ENCODE measurements around the gene ZNF735. TPM values are rescaled to one million over a fixed set of nuclear protein-coding genes. Genes with fewer than 3 reads are reported as not detected.
"Not testable (repeated sequence)": the region's sequence is repeated elsewhere in the genome, so short reads cannot be mapped to it uniquely, and the experiment has no call there.

The ZNF735 gene
- polyA plus RNA-seq (2012; ENCODE audit: low read depth, missing spikeins), result not detected

DNA sequence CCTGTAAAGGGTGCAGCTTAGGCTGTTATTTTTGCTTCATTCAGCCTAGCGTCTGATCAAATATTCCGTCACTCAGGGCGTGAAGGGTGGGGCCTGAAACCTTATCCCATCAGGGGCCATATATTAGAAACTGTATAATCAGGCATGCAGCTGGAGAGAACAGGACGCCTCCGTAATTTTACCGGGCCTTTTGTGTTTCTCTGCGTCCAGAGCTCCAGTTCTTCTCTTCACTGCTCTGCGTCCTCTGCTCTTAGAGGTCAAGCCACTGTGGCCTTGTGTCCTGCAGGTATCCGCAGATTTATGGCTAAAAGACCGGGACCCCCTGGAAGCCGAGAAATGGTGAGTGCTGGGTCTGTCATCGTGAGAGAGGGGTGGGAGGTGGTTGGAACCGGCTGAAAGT lies at the start of gene ZNF735:
Gene ZNF735, plus strand, starts transcription at position 301 of the 400 bp plus-strand sequence. Its CDS starts 0 bp downstream, at position 301.
- TF ChIP-seq SPI1 (IDR thresholded peaks at IDR 0.05; ENCODE audit: low read depth, low read length) (no peak), TAF1 (IDR thresholded peaks at IDR 0.05; ENCODE audit: low read depth, low read length) (no peak), PAX5 (IDR thresholded peaks at IDR 0.05; ENCODE audit: insufficient read depth, low read length, severe bottlenecking) (no peak), POLR2AphosphoS5 (IDR thresholded peaks at IDR 0.05; ENCODE audit: low read depth, low read length) (no peak), POU2F2 (IDR thresholded peaks at IDR 0.05; ENCODE audit: low read depth, low read length) (no peak), POLR2A (IDR thresholded peaks at IDR 0.05; ENCODE audit: low read depth, low read length) (no peak)
- FAIRE-seq, result no peak

DNA sequence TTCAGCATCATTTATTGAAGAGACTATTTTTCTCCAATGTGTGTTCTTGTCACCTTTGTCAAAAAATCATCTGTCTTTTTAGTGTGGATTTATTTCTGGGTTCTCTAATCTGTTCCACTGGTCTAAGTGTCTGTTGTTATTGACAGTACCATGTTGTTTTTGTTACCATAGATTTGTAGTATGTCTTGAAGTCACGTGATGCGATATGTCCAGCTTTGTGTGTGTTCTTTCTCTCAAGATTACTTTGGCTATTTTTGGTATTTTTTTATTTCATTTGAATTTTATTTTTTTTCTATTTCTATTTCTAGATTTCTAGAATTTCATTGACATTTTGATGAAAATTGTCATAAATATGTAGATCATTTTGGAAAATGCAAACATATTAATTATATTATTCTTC lies 36.0 kb upstream of the ZNF735 start:
- DNase-seq (ENCODE audit: insufficient read length, low spot score); FAIRE-seq: not testable (repeated sequence)

More for the DNA sequence above, at the start of gene ZNF735:
- no peak for DNase-seq (ENCODE audit: insufficient read length, low spot score)

DNA sequence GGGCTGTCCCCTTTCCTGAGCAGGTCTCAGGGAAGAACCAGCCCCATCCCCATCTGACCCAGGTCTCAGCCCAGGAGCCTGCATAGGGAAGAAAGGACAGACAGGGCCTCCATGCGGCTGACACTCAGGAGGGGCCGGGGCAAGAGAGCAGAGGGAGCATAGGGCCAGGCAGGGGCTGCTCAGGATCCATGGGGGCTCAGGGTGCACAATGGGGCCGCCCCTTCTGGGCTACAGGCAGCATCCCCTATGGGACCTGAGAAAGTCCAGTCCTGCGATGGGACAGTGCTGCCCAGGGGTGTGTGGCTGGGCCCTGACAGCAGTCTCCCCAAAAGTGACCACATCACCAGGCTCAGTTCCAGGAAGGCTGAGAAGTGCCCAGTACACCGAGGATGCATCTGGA lies 32.7 kb upstream of the ZNF735 start:
- TF ChIP-seq SPI1 (IDR thresholded peaks at IDR 0.05; ENCODE audit: low read depth, low read length), result no peak
- no peak for TF ChIP-seq POU2F2 (IDR thresholded peaks at IDR 0.05; ENCODE audit: low read depth, low read length)
- TF ChIP-seq POLR2A (IDR thresholded peaks at IDR 0.05; ENCODE audit: low read depth, low read length), result no peak
- no peak for DNase-seq (ENCODE audit: insufficient read length, low spot score)
- FAIRE-seq, result no peak

DNA sequence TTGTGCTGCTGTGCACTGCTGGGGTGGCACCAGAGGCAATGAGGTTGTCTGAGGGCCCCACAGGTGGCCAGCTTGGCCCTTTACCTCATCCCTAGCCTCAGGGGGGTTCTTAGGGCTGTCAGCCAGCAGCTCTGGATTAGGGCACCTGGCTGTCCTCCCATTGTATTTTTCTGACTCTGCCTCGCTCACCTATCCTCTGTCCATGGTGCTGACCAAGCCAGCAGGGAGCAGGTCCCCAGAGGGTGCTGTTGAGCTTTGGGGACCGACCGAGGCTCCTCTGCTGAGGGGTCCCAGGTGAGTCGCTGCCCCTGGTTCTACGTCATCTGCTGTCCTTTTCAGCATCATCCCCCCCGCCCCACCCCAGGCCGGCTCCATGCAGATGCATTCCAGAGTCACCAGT lies 32.1 kb upstream of the ZNF735 start:
- DNase-seq (ENCODE audit: insufficient read length, low spot score), result no peak
- TF ChIP-seq POLR2AphosphoS5 (IDR thresholded peaks at IDR 0.05; ENCODE audit: low read depth, low read length), result no peak
- TF ChIP-seq POLR2A (IDR thresholded peaks at IDR 0.05; ENCODE audit: low read depth, low read length), result no peak
- TF ChIP-seq PAX5 (IDR thresholded peaks at IDR 0.05; ENCODE audit: insufficient read depth, low read length, severe bottlenecking), result no peak
- no peak for TF ChIP-seq POU2F2 (IDR thresholded peaks at IDR 0.05; ENCODE audit: low read depth, low read length)
- no peak for TF ChIP-seq TAF1 (IDR thresholded peaks at IDR 0.05; ENCODE audit: low read depth, low read length)
- no peak for TF ChIP-seq SPI1 (IDR thresholded peaks at IDR 0.05; ENCODE audit: low read depth, low read length)
- FAIRE-seq, result no peak

DNA sequence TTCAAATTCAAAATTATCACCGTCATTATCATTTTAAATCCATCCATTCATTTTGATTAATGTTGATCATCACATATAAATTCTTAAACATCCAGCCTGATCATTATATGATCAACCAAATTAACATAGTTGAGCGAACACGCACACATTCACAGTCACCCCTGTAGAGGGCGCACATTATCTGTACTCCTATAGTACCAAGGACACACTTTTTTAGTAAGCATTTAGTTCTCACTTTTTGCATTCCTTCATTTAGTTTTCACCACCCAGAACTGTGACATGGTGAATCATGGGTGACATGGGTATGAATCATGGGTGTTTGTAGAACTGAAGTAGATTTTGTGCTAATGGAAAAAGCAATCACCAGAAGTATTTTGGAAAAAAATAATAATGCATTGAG lies 26.0 kb upstream of the ZNF735 start:
- no peak for FAIRE-seq
- TF ChIP-seq SPI1 (IDR thresholded peaks at IDR 0.05; ENCODE audit: low read depth, low read length), result no peak
- TF ChIP-seq PAX5 (IDR thresholded peaks at IDR 0.05; ENCODE audit: insufficient read depth, low read length, severe bottlenecking), result no peak
- no peak for TF ChIP-seq POLR2AphosphoS5 (IDR thresholded peaks at IDR 0.05; ENCODE audit: low read depth, low read length)
- no peak for TF ChIP-seq TAF1 (IDR thresholded peaks at IDR 0.05; ENCODE audit: low read depth, low read length)
- TF ChIP-seq POLR2A (IDR thresholded peaks at IDR 0.05; ENCODE audit: low read depth, low read length), result no peak
- no peak for TF ChIP-seq POU2F2 (IDR thresholded peaks at IDR 0.05; ENCODE audit: low read depth, low read length)
- DNase-seq (ENCODE audit: insufficient read length, low spot score), result no peak

DNA sequence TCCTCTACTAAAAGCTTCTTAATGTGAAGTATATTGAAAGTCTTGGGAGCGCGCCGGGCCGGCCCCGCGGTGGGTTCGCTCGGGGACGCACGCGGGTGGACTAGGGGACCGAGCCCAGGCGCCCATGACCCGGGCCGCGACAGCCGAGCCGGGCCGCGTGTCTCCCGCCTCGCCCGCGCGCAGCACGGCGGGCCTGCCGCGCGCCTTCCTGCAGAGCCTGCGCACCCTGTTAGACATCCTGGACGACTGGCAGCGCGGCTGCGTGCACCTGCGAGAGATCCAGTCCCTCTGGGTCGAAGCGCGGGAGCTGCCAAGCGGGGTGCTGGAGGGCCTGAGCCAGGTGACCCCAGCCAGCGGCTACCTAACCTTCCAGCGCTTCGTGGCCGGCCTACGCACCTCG lies 25.4 kb upstream of the ZNF735 start:
- DNase-seq (ENCODE audit: insufficient read length, low spot score) (no peak), FAIRE-seq (no peak)
- no peak for TF ChIP-seq SPI1 (IDR thresholded peaks at IDR 0.05; ENCODE audit: low read depth, low read length)
- no peak for TF ChIP-seq TAF1 (IDR thresholded peaks at IDR 0.05; ENCODE audit: low read depth, low read length)
- no peak for TF ChIP-seq POLR2AphosphoS5 (IDR thresholded peaks at IDR 0.05; ENCODE audit: low read depth, low read length)
- no peak for TF ChIP-seq POLR2A (IDR thresholded peaks at IDR 0.05; ENCODE audit: low read depth, low read length)
- TF ChIP-seq PAX5 (IDR thresholded peaks at IDR 0.05; ENCODE audit: insufficient read depth, low read length, severe bottlenecking), result no peak
- no peak for TF ChIP-seq POU2F2 (IDR thresholded peaks at IDR 0.05; ENCODE audit: low read depth, low read length)

DNA sequence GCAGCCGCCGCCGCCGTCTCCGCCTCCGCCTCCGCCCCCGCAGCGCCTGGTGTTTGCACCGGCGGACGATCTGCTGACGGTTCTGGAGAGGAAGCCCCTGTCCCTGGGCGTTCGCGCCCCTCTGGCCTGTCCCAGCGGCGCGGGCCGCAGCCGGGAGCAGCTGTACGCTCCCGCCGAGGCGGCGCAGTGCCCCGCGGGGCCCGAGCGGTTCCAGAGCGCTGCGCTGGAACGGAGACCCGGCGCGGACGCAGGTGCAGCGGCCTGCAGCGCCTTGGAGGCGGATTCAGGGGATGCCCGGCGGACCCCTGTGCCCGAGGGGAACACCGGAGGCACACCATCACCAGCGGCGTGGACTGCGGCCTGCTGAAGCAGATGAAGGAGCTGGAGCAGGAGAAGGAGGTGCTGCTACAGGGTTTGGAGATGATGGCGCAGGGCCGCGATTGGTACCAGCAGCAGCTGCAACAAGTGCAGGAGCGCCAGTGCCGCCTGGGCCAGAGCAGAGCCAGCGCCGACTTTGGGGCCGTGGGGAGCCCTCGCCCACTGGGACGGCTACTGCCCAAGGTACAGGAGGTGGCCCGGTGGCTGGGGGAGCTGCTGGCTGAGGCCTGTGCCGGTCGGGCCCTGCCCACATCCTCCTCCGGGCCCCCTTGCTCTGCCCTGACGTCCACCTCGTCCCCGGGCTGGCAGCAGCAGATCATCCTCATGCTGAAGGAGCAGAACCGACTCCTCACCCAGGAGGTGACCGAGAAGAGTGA lies 24.8 kb upstream of the ZNF735 start:
- no peak for TF ChIP-seq SPI1 (IDR thresholded peaks at IDR 0.05; ENCODE audit: low read depth, low read length)
- FAIRE-seq (no peak), DNase-seq (ENCODE audit: insufficient read length, low spot score) (no peak)

DNA sequence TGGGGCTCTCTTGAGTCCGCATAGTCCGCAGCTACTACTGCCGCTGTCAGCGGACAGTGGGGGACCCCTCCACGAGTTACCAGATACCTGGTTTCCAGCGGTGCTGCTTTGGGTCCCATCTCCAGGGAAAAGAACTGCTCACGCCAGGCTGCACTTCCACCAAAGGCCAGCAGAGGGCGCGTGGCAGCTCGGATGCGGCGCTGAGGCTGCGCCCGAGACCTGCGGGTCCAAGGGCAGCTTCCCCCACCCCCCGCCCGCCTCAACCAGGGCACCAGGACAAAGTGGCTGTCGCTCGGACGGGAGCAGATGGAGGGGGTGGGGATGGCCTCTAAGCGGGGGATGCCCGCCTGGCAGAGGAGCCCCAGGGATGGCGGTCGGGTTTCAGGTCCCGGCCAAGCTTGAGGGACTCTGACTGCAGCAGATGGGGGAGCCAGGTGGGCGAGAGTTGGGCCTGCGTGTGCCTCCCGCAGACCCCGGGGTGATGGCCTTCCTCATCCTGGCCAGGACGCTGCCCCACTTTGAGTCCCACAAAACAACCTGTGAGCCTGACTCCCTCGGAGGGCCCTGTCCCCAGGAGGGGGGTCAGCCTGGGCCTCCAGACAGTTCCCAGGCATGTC lies 23.8 kb upstream of the ZNF735 start:
- no peak for FAIRE-seq
- no peak for DNase-seq (ENCODE audit: insufficient read length, low spot score)
- no peak for TF ChIP-seq SPI1 (IDR thresholded peaks at IDR 0.05; ENCODE audit: low read depth, low read length)
- no peak for TF ChIP-seq TAF1 (IDR thresholded peaks at IDR 0.05; ENCODE audit: low read depth, low read length)
- no peak for TF ChIP-seq PAX5 (IDR thresholded peaks at IDR 0.05; ENCODE audit: insufficient read depth, low read length, severe bottlenecking)
- TF ChIP-seq POU2F2 (IDR thresholded peaks at IDR 0.05; ENCODE audit: low read depth, low read length), result no peak
- TF ChIP-seq POLR2A (IDR thresholded peaks at IDR 0.05; ENCODE audit: low read depth, low read length), result no peak
- no peak for TF ChIP-seq POLR2AphosphoS5 (IDR thresholded peaks at IDR 0.05; ENCODE audit: low read depth, low read length)

DNA sequence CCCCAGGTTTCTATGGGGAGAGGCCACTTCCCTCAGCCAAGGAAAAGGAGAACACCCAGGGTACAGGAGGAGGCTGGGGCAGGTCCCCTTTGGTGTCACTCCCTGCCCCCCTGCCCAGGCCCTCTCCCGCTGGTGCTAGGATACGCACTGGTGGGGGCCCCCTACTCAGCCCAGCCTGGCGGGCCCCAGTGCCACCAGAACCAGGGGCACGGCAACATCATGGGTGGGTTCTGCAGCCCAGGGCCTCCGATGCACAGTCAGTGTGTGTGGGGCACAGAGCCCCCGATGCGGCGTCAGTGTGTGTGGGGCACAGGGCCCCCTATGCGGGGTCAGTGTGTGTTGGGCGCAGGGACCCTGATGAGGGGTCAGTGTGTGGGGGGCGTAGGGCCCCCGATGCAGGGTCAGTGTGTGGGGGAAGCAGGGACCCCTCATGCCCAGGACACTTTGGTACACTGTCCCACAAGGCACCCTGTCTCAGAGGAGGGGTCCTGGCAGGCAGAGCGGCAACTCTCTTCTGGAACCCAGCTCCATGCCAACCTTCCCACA lies 23.1 kb upstream of the ZNF735 start:
- TF ChIP-seq POU2F2 (IDR thresholded peaks at IDR 0.05; ENCODE audit: low read depth, low read length), result no peak
- TF ChIP-seq PAX5 (IDR thresholded peaks at IDR 0.05; ENCODE audit: insufficient read depth, low read length, severe bottlenecking), result no peak
- TF ChIP-seq POLR2AphosphoS5 (IDR thresholded peaks at IDR 0.05; ENCODE audit: low read depth, low read length), result no peak
- TF ChIP-seq SPI1 (IDR thresholded peaks at IDR 0.05; ENCODE audit: low read depth, low read length), result no peak
- TF ChIP-seq TAF1 (IDR thresholded peaks at IDR 0.05; ENCODE audit: low read depth, low read length), result no peak
- no peak for TF ChIP-seq POLR2A (IDR thresholded peaks at IDR 0.05; ENCODE audit: low read depth, low read length)
- DNase-seq (ENCODE audit: insufficient read length, low spot score) (no peak), FAIRE-seq (no peak)

DNA sequence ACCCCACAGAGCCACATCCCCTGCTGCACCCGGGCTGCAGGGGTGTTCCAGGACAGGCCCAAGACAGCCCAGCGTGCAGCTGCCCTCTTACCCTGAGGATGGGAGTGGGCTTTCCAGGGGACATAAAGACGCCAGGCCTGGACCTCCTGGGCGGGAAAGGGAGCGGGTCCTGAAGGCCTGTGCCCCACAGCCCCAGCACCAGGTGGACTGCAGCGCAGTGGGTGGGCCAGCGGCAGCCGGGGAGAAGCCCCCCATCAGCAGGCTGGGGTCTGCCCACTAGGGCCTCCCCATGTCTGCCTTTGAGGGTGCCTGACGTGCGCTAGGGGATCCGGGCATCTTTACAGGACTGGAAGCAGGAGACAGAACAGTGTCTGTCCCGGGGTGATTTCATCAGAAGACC lies 22.6 kb upstream of the ZNF735 start:
- FAIRE-seq (no peak), DNase-seq (ENCODE audit: insufficient read length, low spot score) (no peak)
- no peak for TF ChIP-seq TAF1 (IDR thresholded peaks at IDR 0.05; ENCODE audit: low read depth, low read length)
- no peak for TF ChIP-seq POLR2A (IDR thresholded peaks at IDR 0.05; ENCODE audit: low read depth, low read length)
- TF ChIP-seq POLR2AphosphoS5 (IDR thresholded peaks at IDR 0.05; ENCODE audit: low read depth, low read length), result no peak
- TF ChIP-seq POU2F2 (IDR thresholded peaks at IDR 0.05; ENCODE audit: low read depth, low read length), result no peak
- no peak for TF ChIP-seq PAX5 (IDR thresholded peaks at IDR 0.05; ENCODE audit: insufficient read depth, low read length, severe bottlenecking)
- TF ChIP-seq SPI1 (IDR thresholded peaks at IDR 0.05; ENCODE audit: low read depth, low read length), result no peak

Measured in GM12891 (cell line).